ENCODE data around the gene WSCD2.

The WSCD2 gene

DNA sequence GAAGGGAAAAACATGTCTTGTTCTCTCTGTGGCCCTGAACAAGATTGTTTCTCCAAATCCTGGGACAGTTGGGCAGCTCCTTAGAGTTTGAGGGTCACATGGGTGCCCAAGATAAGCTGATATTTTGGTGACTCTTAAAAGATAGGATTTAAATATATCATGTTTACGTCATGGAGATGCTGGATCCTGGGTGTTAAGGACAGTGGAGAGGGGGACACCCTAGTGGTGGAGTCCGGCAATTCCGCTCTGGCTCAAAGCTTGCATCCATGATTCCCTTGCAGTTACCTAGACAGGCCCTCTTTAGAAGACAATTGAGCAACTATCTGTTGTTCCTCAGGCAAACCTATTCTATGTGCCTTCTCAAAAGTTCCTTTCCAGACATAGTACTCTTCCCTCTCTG lies 108.2 kb downstream of the WSCD2 start:
- no peak for DNase-seq

DNA sequence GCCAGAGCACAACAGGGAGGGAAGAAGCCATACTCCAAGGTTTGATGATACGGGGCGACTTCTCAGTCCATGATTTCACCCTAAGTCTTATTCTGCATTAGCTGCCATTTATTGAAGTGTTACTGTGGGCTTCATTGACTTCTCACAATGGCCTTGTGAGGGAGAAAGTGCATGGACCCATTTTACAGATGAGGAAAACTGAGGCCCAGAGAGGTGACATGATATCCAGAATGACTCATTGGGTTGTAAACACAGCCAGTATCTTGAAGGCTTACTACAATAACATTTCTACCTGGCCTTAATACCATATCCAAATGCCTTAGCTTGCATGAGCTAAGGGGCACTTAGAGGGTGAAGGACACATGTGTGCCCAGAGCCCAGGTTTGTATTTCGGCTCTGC lies 109.4 kb downstream of the WSCD2 start:
- DNase-seq = no peak

DNA sequence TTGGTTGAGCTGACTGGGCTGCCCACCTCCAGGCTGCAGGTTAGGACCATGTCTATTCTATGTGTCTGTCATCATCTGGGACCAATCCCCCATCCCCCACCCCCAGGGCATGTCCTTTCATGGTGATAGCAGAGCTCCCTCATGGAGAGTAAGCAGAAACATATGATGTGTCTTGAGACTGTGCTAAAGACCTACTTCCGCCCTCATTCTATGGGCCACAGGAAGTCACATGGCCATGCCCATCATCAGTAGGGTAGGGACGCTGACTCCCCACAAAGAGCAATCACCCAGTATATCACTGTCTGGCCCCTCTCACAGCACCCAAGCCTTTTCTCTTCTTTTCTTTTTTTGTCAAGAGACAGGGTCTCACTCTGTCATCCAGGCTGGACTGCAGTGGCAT lies 110.3 kb downstream of the WSCD2 start:
- no peak for DNase-seq

DNA sequence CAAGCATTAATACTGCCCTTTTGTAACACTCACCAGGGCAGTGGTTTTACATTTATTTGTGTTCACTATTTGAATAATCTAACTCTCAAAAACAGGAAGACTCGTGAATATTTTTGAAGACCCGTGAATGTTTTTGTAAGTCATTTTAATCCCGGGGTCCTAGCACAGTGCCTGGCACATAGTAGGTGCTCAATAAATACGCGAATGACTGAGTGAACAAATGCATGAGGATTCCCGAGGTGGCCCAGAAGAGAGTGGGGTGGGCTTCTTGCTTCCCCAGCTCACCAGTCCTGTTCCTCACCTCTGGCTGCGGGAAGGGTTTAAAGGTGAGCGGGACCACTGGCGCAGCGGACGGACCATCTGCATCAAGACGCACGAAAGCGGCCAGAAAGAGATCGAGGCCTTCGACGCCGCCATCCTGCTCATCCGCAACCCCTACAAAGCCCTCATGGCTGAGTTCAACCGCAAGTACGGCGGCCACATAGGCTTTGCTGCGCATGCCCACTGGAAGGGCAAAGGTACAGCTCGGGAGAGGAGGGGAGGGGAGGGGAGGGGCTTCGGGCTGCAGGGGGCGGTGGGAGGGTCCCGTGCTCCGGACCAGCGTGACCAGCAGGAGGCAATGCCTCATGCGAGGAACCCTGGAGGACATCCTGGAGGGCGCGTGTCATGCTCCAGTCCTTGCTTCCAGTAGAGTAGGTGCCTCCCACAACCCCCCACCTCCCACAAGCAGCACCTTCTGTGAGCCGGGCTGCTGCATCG lies 111.1 kb downstream of the WSCD2 start:
- no peak for DNase-seq

DNA sequence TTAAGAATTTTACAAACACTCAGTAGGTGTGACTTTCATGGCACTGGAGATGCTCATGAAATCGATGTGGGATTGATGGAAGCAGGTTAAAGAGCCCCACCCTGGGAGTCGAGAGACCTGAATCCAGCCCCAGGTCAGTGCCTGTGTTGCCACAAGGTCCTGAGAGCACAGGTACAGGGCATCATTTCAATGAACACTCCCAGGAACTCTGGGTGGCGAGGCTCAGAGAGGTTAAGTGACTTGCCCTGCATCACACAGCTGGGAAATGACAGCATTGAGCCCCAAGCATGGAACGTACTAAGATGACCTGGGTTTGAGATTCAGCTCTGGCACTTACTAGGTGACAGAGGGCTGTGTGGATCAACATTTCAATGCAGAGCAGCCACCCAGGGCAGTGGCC lies 111.8 kb downstream of the WSCD2 start:
- no peak for DNase-seq

DNA sequence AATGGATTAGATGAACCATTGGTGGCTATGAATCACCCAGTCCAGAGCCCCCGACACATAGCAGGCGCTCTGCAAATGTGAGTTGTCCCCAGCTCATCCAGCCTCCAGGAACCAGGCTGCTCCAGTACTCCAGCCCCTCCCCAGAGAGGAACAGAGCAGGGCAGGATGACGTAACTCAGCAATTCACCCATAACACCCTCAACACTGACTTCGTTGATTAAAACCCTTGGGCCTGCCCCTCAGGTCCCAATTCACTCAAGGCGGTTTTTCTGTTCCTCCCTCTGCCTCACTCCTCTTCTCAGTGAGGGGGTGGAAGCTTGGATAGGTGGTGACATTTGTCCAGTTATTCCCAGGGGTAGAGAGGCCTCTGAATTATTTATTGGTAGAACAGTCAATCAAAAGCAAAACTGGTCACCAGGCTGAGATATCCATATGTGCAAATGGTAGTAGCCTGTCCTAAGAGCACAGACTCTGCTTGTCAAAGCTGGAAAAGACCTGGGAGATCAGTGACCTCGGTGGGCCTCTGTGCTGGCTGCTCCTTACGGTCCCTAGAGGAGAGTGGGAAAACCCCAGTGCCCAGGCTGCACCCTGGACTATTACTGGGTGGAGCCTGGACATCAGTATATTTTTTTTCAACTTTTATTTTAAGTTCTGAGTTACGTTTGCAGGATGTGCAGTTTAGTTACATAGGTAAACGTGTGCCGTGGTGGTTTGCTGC lies 113.1 kb downstream of the WSCD2 start:
- no peak for DNase-seq

DNA sequence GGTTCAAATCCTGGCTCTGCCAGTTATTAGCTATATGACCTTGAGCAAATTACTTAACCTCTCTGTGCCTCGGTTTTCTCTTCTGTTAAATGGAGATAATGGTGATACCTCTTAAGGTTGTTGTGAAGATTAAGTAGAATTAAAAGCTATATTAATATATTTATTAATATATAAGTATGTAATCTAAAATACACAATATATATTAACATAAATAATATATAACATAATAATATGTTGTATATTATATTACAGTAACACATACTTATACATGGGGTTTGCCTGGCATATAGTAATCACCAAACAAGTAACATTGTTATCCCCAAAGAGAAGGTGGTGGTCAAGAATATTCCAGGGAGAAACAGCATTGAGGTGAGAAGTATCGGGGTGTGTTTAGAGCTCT lies 118.0 kb downstream of the WSCD2 start:
- DNase-seq = no peak

DNA sequence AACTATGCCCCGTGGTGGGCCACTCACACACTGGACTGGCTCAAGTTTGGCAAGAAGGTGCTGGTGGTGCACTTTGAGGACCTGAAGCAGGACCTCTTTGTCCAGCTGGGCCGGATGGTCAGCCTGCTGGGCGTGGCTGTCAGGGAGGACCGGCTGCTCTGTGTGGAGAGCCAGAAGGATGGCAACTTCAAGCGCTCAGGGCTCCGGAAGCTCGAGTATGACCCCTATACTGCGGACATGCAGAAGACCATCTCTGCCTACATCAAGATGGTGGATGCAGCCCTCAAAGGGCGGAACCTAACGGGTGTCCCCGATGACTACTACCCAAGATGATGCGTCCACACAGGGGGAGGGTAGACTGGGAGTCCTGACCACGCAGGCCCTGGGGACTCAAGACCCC lies 118.9 kb downstream of the WSCD2 start:
- DNase-seq = no peak

DNA sequence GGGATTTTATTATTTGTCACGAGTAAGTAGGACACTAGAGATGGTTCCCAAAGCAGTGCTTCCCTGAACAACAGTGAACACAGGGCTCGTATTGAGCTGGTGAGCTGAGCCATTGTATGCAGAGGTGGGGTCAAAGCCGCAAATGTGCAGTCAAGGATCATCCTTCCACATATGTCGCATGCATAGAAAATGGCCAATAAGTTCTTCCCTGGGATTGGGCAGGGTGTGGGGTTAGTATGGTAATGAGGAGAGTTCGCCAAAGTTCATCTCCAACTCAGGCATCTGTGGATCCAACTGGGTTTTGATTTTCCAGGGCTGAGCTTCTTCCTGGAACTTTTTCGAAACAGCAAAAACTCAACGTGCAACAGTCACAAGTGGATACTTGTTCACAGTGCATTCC lies 123.4 kb downstream of the WSCD2 start:
- DNase-seq = no peak

DNA sequence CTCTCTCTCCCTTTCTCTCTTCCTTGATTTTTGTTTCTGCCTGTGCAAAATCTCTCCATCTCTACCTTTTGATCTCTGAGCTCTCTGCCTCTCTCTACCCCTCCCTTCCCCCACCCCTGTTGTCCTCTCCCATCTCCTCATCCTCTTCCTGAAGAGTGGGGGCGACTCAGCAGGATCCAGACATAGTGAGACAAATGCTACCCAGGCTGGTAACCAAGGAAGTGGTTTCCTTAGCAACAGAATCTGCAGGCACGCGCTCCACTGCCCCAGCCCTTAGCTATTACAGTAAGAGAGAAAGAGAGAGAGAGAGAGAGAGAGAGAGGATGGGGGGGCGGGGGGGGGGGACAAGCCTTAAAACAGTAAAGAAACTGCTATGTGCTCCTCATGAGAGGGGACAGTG lies 124.5 kb downstream of the WSCD2 start:
- no peak for DNase-seq

DNA sequence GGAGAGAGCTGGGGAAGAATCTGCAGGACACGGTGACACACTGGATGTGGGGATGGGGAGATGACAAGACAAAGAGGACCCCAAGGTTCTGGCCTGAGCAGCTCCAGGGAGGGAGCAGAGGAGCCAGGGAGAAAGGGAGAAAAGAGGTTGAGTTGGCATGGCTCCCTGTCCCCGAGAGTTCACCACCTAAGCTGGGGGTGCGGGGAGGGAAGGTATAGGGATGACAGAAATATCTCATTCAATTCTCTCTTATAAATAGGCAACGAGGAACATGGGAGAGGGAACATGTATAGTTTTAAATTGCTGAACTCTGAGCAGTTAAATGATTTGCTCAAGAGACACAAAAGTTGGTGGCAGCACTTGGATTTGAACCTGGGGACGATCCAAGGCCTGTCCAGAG lies 124.9 kb downstream of the WSCD2 start:
- DNase-seq = no peak

DNA sequence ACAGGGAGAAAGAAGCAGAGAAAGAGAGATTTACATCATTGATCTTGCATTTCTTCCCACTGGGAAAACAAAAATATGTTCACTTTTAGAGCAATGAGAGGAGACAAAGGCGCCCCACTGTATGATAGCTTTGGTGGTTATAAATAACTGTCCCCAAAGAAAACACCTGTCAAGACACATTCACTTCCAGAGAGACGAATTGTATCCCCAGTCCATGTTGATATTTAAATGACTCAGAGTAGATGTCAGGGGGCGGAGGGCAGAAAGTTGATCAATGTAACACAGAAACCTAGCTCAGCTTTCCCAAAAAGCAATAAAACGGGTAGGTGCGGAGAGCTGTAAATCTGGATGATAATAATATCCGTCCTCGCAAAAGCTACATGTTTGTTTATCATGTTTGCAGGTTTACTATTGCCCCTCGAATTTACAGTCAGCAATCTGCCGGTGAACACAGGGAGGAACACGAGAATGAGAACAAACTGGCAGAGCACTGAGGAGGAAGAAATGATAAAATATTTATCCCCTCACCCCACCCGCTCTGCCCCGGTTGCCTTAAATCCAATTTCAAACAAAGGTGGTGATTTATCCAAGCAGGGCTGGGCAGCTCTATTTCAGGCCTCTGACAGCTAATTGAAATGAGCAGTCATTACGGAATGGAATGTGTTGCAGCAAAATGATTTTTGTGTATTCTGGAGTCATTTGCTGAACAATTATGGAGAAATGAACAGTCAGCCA lies 125.6 kb downstream of the WSCD2 start:
- no peak for DNase-seq

DNA sequence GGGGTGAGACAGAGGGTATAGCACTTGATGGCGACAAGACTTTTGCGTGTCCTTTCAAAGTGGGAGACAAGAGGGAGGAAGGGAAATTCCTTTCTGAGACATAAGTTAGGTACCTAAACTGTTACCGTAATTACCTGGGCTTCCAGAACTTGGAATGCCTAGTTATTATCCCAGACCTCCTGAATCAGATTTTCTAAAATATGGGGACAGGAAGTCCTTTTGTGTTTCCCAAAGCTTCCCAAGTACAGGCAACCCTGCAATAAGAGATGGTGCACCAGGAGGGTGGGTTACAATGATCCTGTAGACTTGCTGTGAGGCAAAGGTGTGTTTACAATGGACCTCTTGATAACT lies 126.1 kb downstream of the WSCD2 start:
- no peak for DNase-seq

DNA sequence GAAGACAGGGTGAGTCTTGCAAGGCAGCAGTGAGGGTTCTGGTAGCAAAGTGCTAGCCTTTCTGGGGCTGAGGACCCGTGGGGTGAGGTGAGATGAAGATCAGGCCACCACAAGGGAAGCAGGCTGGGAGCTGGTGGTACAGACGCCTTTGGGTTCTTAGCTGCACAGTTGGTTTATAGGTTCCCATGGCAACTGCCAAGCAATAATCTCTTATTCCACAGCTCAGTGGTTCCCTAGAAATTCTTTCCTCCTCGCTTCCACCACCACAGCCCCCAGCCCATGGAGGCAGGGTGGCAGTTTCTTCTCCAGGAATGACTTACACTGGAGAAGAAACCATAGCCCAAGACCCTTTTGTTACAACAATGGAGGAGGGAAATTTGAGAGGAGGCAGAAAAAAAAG lies 127.9 kb downstream of the WSCD2 start:
- DNase-seq = no peak

DNA sequence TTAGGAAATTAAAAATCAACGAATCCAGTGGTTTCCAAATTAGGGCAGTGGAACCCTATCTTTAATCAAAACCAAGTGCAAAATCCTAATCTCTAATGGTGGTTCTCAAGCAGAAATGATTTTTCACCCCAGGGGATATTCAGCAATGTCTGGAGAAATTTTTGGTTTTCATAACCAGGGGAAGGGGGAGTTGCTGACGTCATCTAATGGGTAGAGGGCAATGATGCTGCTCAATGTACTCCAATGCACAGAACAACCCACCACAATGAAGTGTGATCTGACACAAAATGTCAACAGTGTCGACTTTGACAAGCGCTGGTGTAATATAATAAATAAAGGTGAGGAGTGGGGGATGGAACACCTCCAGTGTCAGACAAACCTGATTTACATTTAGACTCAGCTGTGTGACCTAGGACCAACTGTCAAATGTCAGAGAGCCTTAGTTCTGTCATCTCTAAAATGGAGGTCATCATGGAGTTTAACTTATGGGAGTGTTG lies 128.6 kb downstream of the WSCD2 start:
- no peak for DNase-seq

DNA sequence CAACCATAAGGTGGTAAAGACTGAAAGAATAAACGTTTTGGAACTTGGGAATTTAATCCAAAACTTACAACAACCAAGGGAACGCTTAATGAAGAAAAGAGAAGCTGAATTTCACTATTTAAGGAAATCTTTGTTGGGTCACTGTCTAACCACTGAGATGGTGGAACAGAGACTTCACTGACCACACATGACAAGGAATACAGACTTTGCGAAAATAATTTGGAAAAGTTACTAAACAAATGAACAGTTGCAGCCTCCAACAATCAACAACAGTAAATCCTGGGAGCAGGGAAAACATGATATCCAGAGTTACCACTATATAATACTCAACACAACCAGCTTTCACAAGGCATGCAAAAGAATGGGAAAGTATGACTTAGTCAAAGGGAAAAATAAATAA lies 131.0 kb downstream of the WSCD2 start:
- no peak for DNase-seq

DNA sequence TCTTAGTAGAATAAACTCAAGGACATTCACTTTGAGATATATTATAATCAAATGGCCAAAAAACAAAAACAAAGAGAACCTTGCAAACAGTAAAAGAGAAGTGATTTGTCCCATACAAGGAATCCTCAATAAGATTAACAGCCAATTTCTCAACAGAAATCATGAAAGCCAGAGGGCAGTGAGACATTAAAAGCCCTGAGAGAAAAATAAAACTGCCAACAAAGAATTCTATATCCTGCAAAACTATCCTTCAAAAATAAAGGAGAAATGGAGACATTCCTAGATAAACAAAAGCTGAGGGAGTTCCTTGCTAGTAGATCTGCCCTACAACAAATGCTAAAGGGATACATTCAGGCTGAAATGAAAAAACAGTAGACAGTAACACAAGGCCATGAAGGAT lies 131.9 kb downstream of the WSCD2 start:
- no peak for DNase-seq

DNA sequence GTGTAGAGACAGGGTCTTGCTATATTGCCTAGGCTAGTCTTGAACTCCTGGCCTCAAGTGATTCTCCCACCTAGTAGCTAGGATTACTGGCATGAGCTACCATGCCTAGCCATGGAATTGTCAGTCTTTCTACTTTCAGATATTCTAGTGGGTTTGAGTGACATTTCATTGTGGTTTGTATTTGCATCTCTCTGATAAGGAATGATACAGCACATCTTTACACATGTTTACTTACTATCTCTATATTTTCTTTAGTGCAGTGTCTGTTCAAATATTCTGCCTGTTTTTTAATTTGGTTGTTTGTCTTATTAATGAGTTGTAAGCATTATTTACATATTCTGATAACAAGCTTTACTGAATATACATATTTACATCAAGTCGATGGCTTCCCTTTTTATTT lies 136.4 kb downstream of the WSCD2 start:
- DNase-seq = no peak

DNA sequence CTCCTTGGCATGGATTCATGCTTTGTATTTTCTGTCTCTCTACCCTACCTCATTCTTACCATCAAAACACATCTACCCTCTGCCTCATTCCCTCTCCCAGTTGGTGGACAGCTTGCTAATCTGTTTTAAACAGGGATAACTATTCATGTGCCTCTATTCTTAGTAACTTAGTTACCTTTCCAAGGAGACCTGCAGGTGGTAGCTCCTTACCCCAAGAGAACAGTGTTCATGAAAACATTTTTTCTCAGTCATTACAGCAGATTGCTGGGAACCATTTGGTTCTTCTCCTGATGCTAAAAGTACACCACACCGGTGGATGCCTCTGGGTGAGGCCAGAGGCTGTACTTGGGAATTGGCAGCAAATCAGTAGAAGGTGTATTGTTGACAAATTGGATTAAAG lies 137.0 kb downstream of the WSCD2 start:
- no peak for DNase-seq

DNA sequence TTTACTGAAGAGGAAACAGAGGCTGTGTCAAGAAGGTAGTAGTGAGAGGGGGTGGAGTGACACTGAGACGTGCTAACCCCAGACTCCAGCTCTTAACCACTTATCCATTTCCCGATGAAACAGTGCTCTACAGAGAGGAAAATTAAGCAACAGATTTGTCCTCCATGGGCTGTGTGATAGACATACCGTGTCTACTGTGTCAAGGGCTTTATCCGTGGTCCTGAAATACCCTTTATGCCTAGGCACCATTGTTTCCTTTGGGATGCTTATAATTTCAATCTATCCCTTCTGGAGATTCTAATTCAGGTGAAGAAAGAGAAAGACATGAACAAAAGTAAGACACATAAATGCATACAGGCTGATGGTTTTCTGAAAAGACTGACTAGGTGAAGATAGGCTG lies 138.4 kb downstream of the WSCD2 start:
- no peak for DNase-seq

DNA sequence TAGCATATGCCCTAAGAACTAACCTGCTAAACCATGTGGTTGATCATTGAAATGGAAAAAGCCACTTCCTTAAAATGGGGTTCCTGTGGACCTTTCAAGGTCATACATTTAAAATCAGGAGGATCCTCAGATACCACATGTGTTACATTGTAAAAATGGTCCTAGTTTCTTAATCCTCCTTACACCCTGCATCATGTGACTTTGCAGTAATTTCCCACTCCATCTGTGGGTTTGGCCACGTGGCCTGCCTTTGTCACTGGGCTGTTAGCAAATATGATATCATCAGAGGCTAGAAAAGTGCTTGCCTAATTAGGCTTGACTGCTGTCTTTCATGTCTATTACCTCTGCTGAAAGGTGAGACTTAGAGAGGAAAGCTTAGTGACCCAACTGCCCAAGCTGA lies 139.3 kb downstream of the WSCD2 start:
- no peak for DNase-seq

DNA sequence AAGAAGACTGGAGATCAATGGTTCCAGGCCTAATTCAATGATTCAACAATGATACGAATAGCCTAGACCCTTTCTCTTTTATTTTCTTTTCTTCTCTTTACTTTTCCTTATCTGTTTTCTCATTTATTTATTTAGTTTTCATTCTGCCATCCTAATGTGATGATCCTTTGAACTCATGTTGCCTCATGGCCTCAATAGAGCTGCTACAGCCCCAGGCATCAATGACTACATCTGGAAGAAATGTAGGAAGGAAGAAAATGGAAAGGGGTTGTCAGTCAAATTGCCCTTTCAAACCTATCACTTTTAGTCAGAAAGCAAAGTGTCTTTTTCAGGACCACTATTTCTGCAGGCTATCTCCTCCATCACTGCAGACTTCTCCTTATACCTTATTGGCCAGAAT lies 140.1 kb downstream of the WSCD2 start:
- DNase-seq = no peak

DNA sequence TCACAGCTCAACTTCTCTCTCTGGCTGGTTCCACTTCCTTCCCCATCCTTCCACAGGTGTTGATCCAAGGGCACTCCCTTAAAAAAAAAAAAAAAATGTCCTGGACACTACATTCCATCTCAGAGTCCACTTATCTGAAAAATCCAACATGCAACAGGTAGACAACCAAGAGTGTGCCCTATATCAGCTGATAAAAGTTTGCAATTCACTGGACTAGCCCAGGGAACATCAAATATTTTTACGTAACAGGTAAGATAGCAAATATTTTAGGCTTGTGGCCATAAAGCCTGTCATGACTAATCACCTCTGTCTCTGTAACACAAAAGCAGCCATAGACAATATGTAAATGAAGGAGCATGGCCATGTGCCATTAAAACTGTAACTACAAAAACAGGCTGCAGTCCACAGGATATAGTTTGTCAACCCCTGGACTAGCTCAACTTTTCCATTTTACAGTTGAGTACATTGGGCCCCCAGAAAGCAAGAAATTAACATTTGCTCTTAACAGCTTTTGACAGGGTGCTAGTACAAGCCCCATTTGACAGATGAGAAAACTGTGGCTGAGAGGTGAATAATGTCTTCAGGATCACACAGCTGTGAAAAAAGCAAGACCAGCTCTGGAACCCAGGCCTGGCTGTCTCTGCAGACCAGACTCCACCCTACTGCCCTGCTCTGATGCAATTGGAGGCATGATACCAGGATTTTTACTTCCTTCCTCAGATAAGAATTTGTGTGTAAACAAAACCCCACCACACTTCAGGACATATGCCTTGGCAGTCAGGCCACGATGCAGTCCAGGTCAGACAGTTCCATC lies 141.2 kb downstream of the WSCD2 start:
- DNase-seq = no peak
